ENCODE data around the gene RALGAPA1. TPM values are rescaled to one million over a fixed set of nuclear protein-coding genes. Genes with fewer than 3 reads are reported as not detected.

RALGAPA1 gene
- total RNA-seq, 1 donor from 2014 or later = 57.4 TPM

DNA sequence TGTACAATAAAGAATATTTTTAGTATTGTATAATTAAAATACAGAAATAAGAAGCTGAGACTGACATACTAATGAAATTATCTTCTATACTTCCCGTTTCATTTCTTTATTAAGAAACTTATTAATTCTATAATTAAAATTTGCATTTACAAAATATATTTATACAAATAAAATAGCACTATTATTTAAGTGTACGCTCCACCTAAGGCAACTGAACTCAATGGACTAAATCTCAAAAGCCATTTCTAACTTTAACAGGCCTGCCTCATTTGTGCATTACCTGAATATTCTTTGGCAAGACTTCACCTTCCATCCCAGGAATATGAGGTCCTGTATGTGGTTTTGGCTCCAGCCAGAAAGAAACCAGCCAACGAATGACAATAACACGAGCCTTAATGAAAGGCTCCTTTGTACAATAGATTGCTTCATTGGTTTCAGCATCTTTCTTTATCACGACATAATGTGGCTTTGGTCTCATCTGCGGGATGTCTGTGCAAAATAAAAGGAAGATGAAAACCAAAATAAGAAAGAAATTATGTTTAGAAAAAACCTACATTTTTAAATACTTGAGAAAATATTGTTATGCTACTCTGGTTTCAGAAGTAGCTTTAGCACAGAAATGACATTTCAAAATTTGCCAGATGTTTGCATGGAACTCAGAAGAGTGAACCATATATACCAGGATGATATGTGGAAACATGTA is 58.7 kb downstream of the RALGAPA1 start:
- H3K4me3 Mint-ChIP-seq = no peak overlapping the region
- H3K27ac Mint-ChIP-seq = no peak overlapping the region
- TF ChIP-seq, protein P1, sequence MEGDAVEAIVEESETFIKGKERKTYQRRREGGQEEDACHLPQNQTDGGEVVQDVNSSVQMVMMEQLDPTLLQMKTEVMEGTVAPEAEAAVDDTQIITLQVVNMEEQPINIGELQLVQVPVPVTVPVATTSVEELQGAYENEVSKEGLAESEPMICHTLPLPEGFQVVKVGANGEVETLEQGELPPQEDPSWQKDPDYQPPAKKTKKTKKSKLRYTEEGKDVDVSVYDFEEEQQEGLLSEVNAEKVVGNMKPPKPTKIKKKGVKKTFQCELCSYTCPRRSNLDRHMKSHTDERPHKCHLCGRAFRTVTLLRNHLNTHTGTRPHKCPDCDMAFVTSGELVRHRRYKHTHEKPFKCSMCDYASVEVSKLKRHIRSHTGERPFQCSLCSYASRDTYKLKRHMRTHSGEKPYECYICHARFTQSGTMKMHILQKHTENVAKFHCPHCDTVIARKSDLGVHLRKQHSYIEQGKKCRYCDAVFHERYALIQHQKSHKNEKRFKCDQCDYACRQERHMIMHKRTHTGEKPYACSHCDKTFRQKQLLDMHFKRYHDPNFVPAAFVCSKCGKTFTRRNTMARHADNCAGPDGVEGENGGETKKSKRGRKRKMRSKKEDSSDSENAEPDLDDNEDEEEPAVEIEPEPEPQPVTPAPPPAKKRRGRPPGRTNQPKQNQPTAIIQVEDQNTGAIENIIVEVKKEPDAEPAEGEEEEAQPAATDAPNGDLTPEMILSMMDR (IDR thresholded peaks at IDR 0.05) = no peak
- POLR2A ChIA-PET = no interaction called here
- H3K36me3 Mint-ChIP-seq (ENCODE audit: low read depth) = peaks cover 70% of the 10 kb centered on the region
- no peaks in the 10 kb centered on the region for H3K9me3 Mint-ChIP-seq
- CTCF ChIA-PET = no interaction called here
- H3K27me3 Mint-ChIP-seq = no peaks in the 10 kb centered on the region
- DNase-seq = no peak
- H3K4me1 Mint-ChIP-seq = no peaks in the 10 kb centered on the region
- no peak for ATAC-seq (ENCODE audit: low read depth)
- intact Hi-C loops (cut with micrococcal nuclease) = no loop called here

- CTCF ChIA-PET = no interaction called here
- peaks cover 50% of the 10 kb centered on the region for H3K36me3 Mint-ChIP-seq (ENCODE audit: low read depth)
- ATAC-seq (ENCODE audit: low read depth) = no peak
- no peaks in the 10 kb centered on the region for H3K9me3 Mint-ChIP-seq
- no peak overlapping the region for H3K27ac Mint-ChIP-seq
- H3K27me3 Mint-ChIP-seq = no peaks in the 10 kb centered on the region
- H3K4me1 Mint-ChIP-seq = no peaks in the 10 kb centered on the region
- POLR2A ChIA-PET = no interaction called here
- no peak overlapping the region for H3K4me3 Mint-ChIP-seq
- intact Hi-C loops (cut with micrococcal nuclease) = no loop called here
- no peak for DNase-seq
- TF ChIP-seq, protein P1 (IDR thresholded peaks at IDR 0.05) = no peak
These were observed 61.7 kb downstream of the RALGAPA1 start for GRCh38 chr14:35747379-35747778.

GRCh38 chr14:35742442-35742841 is 66.7 kb downstream of the RALGAPA1 start:
- POLR2A ChIA-PET = interaction anchor here (0.6 kb wide), 1 partner anchor 31 kb away, joined by 4 read pairs; no protein-coding TSS in a partner anchor
- CTCF ChIA-PET = no interaction called here
- Mint-ChIP-seq H3K4me1 (no peaks in the 10 kb centered on the region), H3K9me3 (no peaks in the 10 kb centered on the region), H3K36me3 (ENCODE audit: low read depth) (peaks cover 44% of the 10 kb centered on the region), H3K27ac (no peak overlapping the region), H3K27me3 (no peaks in the 10 kb centered on the region), H3K4me3 (no peak overlapping the region)
- TF ChIP-seq, protein P1 (IDR thresholded peaks at IDR 0.05) = no peak
- intact Hi-C loops (cut with micrococcal nuclease) = no loop called here
- no peak for ATAC-seq (ENCODE audit: low read depth)
- DNase-seq = no peak

- TF ChIP-seq, protein P1 (IDR thresholded peaks at IDR 0.05) = no peak
- Mint-ChIP-seq H3K27me3 (no peaks in the 10 kb centered on the region), H3K9me3 (no peaks in the 10 kb centered on the region), H3K36me3 (ENCODE audit: low read depth) (peaks cover 42% of the 10 kb centered on the region), H3K4me3 (no peak overlapping the region), H3K4me1 (no peaks in the 10 kb centered on the region), H3K27ac (no peak overlapping the region)
- CTCF ChIA-PET = no interaction called here
- POLR2A ChIA-PET = interaction anchor here (0.6 kb wide), 1 partner anchor 30 kb away, joined by 4 read pairs; no protein-coding TSS in a partner anchor
- intact Hi-C loops (cut with micrococcal nuclease) = no loop called here
- DNase-seq = no peak
- no peak for ATAC-seq (ENCODE audit: low read depth)
These were observed 67.1 kb downstream of the RALGAPA1 start for GRCh38 chr14:35742032-35742371.

DNA sequence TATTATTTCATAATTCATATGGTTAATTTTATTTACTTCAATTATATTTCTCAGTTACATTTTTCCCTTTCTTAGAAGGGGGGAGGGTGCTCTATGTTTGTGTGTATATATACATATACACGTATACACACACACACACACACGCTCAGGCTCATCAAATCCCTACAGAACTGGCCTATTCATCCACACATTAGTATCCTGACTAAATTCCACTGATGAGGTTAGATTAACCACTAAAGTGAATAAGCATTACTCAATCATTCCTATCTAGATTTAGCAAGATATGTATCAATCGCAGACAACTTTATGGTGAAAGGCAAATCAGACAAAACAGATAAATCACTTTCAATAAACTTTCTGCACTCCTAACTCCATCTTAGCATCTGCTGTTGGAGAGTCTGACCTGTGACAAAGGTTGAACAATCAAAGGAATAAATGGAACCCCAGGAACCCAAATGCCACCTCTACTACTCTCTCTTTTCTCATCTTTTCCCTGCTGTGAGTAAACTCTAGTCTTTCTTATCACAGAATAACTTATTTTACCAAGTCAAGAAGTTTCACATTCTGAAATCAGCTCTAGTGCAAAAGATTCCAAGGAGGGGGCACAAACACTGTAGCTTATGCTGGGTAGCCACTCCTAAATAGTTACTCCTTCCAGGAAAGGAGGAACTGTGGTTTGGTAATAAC is 67.6 kb downstream of the RALGAPA1 start:
- no peaks in the 10 kb centered on the region for H3K27me3 Mint-ChIP-seq
- CTCF ChIA-PET = no interaction called here
- no peaks in the 10 kb centered on the region for H3K4me1 Mint-ChIP-seq
- POLR2A ChIA-PET = no interaction called here
- DNase-seq = no peak
- ATAC-seq (ENCODE audit: low read depth) = no peak
- TF ChIP-seq, protein P1 (IDR thresholded peaks at IDR 0.05) = no peak
- H3K4me3 Mint-ChIP-seq = no peak overlapping the region
- peaks cover 41% of the 10 kb centered on the region for H3K36me3 Mint-ChIP-seq (ENCODE audit: low read depth)
- H3K27ac Mint-ChIP-seq = no peak overlapping the region
- H3K9me3 Mint-ChIP-seq = no peaks in the 10 kb centered on the region
- intact Hi-C loops (cut with micrococcal nuclease) = no loop called here
